HPDE6-E6E7 (cell line): Measurements from ENCODE around the gene ELMO1.
A peak's percentile ranks its signal among the peaks of the same experiment; 100 is the strongest.

ENCODE experiments used
- DNase-seq: peaks from one replicate; pipeline ENCODE4 v3.0.0; 2011; ENCODE audit warnings: missing footprints; ENCODE audit errors: extremely low spot score

Gene ELMO1

DNA sequence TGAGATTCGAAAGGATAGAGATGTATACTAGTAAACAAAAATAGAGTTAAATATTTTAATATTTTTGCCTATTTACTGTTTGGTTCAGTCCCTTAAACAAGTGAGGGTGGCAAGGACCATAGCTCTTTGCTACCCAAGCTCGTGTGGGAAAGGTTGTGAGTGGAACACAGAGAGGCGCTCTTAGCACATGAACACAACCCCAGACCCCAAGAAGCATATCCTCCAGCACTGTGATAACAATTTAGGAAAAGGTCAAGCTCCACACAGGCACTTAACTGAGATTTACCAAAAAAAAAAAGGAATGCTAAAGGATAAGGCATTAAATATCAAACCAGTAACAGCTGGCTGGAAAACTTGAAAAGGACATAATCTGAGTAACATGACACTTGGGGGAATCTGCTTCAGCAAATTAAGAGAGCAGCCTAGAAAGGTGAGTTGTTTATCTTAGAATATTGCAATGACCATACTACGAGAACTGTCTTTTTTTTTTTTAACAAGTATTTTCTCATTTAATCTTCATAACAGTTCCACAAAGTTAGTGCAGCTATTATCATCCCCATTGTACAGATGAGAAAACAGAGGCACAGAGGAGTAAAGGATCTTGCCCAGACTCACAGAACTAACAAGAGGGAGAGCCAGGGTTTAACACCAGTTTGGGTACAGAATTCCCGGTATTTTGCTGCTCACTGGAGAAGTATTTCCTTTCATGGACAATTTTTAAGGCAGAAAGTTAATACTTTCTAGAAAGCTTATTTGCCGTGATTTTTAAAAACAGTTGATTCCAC, 420.9 kb downstream of the ELMO1 start:
- no peak for DNase-seq

DNA sequence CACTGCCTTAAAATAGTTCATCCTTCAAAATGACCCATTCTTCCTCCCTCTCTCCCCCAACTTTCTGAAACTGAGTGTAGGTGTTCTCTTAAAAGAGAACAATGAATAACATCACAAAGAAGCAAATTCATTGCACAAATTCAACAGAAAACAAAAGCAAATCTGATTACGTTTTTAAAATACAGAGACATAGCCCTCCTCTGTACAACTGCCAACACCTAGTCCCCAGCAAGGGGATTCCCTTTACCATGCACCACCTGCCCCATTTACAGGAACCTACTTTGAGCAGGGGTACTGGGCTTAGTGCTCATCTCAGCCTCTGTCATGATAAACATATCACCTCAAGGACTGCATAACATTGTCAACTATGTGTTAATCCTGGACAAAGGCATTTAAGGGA, 421.6 kb downstream of the ELMO1 start:
- DNase-seq = no peak

DNA sequence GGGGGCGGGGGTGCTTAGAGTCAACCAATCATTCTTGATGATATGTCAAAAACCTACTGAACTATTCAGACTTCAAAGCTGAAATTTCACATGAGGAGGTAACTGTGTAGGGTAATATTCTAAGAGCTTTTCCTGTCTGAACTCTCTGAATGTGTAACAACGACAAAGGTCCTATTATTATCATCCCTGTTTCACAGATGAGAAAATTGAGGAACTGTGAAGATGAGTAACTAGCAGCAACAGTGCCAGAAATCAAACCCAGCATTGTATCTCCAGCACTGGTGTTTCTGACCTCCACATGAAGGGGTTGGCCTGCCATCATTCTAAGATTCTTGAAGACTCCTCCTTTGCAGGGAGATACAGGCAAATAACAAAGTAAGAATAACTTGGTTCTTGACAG, 429.7 kb downstream of the ELMO1 start:
- DNase-seq = no peak

DNA sequence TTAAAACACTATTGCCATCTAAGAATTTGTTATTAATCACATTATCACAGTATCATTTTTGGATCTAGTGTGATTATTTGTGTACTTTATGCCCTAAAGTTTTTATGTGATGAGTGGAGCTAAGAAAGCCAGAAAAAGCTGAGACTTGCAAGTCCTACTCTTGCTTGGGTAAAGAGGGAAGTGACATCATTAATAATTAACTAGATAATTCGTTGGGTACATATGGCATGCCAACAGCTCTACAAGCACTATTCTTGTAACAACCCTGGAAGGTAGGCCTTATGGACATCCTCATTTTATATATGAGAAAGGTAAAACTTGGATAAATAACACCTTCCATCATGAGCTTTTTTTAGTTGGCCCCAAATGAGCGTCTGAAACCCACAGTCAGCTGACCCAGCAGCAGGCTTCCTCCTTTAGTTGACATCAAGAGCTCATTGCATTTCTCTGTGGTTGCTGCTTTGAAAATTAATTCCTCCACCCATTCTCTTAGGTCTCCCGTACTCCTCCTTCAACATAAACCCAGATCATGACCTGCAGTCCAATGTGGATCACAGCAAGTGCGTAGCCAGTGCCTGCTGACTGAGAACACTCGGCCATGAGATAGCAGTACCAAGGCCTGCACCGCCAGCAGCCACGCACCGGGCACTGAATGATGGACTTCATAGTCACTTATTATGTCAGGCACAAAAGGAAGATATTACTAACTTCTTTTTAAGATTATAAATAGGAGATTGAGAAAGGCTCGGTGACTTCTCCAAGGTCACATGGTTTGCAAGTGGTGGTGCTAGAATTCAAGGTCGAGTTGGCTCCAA, 432.4 kb downstream of the ELMO1 start:
- DNase-seq = no peak

DNA sequence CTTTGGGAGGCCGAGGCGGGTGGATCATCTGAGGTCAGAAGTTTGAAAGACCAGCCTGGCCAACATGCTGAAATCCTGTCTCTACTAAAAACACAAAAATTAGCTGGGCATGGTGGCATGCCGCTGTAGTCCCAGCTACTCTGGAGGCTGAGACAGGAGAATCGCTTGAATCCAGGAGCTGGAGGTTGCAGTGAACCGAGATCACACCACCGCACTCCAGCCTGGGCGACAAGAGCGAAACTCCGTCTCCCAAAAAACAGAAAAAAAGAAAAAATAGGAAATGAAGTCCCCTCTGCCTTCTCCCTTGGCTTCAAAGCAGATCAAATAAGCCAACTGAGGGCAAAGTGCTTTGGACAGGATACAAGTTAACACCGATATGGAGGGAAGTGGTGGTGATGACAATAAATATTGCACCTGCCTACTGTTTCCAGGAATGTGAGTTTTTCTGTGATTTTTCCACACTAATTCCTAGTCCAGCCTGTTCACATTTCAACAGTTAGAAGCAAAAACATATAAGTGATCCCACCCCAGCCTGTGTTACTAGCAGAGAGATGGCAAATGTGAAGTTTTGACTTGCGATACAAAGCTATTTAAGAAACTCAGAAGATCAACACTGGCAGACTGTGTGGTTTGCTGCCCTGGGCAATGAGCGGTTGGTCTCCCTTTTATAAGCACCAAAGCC, 433.2 kb downstream of the ELMO1 start:
- DNase-seq = no peak

DNA sequence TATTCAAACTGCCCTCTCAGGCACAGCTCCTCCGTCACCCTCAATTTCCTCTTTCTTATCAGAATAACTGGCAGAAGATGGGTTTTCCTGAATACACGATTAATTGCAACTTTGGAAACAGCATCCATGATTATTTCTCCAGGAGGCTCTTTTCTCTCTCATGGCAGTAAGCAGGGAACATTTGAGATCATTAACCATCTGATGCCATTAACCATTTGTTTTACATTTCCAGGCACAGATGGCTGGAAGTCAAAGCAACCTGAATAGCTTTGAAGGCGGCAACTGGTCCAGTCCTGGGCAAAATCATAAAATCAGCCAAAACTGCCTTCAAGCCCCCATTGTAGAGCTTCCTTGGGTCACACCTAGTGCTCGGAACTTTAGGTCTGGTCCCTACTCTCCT, 434.9 kb downstream of the ELMO1 start:
- DNase-seq = no peak

DNA sequence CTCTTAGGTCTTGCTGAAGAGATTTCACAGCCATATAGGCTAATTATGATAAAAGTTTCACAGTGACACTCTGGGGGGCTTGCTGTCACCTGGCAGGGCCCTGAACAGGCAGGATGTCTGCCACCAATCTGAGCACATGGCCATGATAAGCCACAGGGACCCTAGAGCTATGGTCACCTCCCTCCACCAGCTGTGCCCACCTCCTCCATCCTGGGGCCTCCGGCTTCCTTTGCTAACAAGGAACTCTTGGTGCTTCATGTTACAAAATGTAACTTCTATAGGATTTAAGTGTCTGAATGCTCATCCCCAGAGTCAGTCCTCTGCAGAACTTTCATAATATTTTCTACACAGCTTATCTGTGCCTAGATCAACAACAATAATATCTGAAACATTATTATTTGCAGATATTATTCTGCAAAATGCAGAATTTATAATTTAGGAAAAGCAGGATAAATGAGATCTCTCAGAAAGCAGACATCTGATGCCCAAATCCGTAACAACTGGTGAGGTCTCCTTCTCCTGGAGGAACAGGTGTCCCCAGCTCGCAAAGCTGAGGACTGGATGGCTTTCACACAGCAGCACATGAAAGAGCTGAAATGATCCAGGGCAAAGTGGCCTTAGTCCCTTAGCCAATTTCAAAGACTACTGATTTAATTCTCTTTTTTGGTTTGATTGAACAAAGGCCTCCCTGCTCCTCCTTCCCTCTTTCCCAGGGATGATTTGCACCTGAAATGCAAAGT, 437.3 kb downstream of the ELMO1 start:
- DNase-seq = no peak

DNA sequence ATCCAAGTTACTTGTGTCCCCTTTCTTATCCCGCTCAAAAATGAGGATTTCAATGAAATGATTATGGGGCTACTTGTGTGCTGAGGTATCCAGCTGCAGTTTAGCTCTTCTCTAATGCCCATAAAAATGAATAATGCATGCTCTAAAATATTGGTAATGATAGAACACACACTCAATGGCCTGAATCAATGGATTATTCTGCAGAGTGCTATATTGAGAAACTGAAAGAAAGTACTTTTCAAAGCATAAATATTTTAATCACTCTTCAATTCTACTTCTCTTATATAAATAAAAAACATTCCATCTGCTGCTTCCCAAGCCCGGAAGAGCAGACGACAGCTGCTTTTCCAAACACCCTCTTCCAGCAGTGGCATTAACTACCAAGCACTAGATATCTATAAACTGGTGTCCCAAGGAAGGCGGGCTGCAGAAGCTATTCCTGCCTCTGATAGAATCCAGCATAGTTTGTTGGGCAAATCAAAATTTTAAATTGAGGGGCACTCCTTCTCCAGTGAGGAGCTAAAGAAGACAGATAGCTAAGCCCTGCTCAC, 439.5 kb downstream of the ELMO1 start:
- no peak for DNase-seq

DNA sequence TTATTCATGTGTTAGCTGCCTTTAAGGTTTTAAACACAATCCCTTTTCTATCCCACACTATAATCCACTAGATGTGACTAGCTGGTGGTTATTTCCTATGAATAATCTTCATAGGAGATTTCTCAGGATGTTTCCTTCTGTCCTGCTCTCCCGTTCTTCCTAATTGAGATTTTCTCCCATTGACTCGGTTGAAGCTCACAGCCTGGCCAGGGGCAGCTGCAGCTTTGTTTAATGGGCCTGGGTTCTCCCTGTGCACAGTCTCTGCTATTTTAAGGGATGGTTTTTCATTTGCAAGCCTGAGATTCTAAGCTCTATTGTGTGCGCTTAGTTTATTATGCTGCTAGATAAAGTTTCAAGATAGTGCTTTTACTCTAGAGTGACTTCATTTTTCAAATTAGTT, 441.0 kb downstream of the ELMO1 start:
- DNase-seq = no peak

DNA sequence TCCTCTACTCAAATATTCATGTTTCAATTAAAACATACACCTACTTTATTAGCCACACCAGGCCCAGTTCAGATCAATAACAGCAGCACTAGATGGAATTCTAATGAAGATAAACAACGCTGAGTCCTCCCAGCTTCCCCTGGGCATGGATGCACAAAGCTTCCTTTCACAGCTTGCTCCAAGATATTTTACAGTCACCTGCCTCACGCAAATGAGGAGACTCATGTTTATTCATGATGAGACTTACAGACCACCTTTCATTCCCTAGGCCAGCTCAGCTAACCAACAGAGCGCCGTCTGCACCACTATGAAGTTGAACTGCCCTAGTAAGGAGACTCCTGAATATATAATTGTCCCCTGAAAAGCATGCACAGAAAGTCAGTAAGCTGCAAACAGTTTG, 441.4 kb downstream of the ELMO1 start:
- DNase-seq = no peak

DNA sequence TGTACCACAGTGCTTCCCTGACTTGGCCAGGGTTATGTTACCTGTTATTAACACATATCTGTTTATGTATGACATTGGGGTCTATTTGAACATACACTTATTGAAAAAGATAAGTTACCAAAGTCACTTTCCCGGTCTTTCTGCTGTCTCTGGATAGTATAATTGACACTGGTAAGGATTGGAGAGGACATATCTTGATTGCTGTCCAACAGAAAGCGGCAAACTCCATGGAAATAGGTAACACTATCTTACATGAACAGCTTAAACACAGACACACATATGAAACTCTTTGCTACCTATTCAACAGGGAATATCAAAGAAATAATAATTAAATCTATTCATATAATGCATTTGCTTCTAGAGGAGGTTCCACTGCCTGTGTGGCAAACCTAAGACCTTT, 441.9 kb downstream of the ELMO1 start:
- DNase-seq = no peak

DNA sequence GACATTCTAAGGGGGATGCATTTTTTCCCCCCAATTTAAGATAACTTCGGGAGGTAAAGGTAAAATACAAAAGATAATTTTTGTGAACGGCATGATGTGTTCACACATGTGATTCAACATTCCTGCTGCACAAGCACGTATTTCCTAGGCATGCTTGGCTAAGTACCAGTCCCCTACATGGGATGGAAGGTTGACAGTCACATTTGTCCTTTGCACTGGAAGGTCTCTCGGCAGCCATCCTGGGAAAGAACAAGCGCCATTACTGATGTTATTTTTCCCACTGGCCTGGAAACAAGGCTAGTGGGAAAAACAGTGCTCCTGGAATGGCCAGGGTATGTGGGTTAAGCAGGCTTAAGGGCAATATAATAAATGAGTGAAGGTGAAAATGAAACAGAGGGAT, 448.2 kb downstream of the ELMO1 start:
- no peak for DNase-seq

DNA sequence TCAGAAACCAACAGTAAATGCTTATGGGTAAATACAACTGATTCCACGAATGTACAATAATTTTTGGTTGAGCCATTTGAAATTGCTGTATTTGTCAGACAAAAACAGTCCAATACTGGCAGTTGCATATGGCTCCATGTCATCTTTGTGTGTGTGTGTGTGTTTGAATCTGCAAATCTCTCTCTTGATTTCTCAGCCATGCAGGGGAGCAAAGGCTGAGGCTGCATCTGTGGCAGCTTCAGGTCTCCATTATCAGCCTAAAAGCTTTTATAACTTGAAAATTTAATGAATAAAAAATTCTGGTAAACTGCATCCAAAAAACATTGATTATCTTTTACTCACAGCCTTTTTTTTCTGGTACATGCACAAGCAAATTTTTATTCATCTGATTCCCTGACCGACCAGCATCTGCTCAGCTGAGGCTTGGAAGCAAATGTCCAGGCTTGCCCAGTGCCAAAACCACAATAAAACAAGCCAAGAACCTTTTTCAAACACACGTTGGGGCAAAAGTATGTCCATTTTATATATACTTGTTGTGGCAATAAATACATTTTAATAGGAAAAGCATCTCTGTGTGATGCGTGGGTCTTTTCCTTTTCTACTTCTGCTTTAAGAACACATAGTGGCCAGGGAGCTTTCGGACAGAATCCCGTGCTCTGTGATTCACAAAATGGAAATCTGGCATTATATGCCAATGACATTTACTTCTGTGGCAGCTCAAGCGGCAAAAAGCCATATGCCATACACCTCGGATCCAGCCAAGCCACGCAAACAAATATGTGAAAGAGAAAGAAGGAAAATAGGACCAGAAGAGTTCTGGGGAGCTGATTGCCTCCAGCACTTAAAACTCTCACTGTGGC, 448.8 kb downstream of the ELMO1 start:
- DNase-seq = no peak

DNA sequence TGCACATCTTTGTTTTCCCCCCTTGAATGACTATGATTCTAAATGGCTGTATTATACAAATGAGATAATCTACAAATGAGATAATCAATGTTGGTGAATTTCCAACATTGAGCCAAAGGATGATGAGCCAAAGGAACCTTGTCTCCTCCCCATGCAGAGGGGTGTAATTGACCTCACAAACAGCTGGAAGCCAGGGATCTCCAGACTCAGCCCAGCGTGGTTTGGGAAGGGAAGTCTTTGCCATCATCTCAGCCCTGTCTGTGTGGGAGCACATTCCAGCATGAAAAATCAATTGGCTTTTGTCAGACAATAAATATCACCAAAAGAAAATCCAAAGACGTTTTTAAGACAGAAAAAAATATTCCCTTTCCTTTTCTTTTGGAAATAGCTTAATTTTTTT, 452.9 kb downstream of the ELMO1 start:
- no peak for DNase-seq

DNA sequence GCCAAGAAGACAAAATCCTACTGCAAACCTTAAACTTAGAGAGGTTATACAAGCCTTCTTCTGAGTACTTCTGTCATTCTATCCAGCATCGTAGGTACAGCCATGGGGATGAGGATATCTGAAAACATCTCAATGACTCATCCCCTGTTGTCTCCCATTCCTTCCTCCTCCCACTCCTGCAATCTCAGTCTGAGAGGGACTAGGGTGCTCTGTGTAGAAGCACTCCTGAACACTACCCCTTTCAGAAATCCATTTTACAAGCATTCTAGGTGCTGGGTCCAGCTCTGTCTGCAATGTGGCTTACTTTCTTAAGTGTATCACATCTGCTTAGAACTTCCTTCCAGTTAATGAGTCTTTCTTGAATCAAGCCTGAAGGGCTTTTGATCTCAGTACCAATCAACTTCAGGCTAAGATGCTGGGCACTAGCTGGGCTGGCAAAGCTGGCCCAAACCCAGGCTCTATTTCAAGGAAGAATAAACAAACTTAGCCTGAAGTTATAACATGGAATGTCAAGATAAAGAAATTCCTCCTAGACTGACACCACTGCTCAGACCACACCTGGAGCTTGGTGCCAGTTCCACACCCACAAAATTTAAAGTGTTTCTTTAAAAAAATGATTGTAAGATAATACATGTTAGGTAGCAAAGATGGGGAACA, 454.1 kb downstream of the ELMO1 start:
- no peak for DNase-seq

DNA sequence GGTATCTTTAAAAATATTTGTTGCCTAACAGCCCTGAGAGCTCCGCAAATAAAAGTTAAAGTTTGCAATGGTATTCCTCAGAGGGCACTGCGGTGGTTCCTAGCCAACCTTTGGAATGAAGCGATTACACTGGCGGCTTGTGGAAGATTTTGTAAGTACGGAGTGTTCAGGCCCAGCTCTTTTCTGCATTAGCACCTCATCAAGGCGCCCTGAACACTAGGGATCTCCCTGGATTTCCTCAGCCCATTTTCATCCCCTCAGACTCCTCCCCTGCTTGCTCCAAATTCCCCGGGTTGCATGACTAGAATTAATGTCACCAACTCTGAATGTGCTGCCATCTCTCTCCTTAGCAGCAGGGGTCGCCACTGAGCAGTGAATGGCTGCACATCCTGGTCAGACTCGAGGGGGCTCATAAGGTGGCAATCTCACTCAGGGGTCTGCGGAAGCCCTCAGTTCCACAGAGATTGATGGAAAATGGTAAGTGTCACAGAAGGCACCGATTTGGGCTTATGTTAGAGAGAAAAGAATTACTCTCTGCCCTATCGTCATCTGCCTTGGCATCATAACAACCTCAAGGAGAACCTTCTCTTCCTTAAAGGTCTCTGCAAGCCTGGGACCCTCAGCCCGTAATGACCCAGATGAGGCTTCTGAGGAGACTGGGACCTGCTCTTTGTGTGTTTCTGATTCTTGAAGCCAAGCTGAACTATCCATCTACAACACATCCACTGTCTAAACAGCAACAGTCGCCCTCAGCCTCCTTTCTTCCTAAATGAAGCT, 461.5 kb downstream of the ELMO1 start:
- peak; percentile 54 for DNase-seq

DNA sequence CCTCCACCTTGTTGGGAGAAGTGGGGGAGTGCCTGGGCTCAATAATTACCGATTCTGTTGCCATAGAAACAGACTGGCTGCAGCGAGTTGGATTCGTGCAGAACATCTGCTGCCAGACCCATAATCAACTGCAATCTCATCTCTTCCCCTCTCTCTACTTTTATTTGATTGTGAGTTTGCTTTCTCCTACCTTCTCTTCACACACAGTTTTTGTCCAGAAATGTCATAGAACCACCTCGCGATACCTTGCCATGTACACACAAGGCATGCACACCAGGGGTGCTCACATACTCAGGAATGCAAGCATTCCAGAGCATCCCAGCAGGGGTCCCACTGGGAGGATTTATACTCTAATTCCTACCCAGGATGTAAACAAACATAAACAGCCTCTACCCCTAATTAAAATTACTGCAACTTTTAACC, 462.1 kb downstream of the ELMO1 start:
- no peak for DNase-seq

DNA sequence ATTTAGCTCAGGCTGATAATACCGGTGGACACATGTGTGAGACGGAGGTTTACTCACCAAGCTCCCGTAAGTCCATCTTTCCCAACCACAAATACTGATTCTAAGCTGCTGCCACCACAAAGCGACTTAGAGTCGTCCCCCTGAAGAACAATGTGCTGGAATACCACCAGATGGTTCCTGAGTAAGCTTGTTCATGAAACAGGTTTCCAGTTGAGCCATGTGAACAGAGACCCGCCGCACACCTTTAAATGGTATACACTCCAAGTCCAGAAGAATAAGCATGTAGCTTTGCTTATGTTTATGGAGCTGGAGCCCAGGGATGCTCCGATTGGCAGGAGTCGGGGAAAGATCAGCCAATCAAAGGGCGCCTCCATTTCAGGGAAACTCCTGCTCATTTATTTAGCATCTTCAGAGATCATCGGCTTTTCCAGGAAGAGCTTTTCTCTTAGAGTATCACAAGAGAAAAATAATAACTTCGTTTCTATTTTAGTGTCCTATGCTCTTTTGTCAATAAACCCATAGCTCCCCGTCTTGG, 462.7 kb downstream of the ELMO1 start:
- no peak for DNase-seq

DNA sequence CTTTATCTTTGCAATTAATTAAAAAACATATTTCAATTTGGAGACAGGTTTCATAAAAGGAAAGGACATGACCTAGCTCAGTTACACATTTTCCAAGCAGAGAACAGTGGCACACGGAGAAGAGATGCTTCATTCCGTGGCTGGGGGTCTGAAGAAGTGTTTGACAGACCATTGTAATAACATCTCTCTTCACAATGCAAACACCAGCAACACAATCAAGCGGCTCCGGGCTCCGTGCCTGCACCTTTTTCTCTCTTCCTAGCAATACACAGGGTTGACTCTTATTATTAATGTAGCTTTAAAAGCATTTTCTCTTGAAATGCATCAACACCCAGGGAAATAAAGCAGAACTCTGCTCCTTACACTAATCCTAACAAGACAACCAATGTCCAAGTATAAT, 463.3 kb downstream of the ELMO1 start:
- DNase-seq = no peak
